EL (cell line): ENCODE data around the gene PSMC2.
"Not testable (repeated sequence)": the region's sequence is repeated elsewhere in the genome, so short reads cannot be mapped to it uniquely, and the experiment has no call there.

Experiments
- DNase-seq: peaks from one replicate; pipeline ENCODE4 v3.0.0-alpha.2; 2016

The PSMC2 gene

GRCh38 chr7:103379270-103379975, 32.0 kb downstream of the PSMC2 start:
- DNase-seq = no peak

GRCh38 chr7:103380395-103381191, 33.1 kb downstream of the PSMC2 start:
- DNase-seq = peak; percentile 3

DNA sequence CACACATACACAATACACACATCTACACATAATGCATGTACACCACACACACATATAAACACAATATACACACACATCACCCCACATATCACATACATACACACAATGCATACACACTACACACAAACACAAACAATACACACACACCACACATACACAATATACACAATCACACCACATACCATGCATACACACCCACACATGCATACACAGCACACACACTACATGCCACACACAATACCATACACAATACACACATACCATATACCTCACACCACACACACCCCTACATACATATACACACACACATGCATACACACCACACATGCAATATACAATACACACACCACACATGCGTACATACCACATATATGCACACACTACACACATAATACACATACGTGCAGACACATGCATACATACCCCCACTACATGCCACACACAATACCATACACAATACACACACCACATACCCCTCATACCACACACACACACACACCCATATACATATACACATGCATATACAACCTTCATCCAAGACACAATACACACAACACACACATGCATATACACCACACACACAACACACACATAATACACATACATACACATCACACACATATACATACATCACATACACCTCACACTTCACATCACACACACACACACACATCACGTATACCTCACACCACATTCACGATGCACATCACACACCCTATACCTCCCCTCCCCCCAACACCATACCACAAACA, 34.0 kb downstream of the PSMC2 start:
- DNase-seq = no peak

- DNase-seq = no peak
These were observed 34.6 kb downstream of the PSMC2 start for GRCh38 chr7:103382032-103382402.

- DNase-seq = no peak
These were observed 39.8 kb downstream of the PSMC2 start for GRCh38 chr7:103387242-103387641.

DNA sequence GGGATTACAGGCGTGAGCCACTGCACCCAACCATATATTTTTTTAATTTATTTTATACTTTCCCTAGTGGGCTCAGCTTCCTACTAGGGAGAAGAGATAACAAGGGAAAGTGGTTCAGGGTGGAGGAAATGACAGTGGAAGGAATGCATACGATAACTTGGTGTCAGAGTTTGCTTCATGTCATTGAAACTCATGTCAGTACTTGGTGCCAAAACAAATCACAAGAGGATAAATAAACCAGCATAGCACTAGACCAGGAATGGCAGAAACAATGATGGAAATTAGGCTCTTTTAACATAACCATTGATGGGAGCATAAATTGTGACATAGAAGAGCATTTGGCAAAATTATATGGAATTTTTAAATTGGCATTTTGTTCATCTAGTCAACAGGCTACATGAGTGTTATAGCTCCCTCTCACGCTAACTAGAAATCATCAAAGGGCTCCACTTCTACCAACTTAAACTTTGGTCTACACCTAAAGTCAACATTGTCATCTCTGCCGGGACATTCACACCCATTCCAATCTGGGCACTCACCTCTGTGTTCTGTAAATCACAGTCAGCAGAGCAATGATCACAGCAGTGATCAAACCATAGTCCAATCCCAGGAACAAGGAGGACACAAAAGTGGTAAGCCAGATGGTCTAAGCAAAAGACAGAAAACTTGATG, 41.2 kb downstream of the PSMC2 start:
- no peak for DNase-seq

DNA sequence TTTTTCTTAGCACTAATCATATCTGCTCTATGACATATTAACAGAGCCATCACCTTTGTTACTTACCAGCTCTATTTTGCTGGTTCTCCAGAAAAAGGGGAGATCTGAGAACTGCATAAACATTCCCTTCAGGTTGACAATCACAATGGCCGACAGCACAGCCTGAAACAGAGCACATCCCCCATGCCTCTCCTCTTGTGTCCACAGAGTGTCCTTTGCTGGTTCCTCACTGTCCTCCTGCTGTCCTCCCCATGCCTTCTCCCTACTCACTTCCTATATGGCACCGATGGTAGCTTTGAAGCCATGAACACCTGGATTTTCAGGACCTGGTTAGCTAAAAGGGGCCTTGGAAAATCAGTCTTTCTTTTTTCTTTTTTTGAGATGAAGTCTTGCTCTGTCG, 41.8 kb downstream of the PSMC2 start:
- DNase-seq = no peak

DNA sequence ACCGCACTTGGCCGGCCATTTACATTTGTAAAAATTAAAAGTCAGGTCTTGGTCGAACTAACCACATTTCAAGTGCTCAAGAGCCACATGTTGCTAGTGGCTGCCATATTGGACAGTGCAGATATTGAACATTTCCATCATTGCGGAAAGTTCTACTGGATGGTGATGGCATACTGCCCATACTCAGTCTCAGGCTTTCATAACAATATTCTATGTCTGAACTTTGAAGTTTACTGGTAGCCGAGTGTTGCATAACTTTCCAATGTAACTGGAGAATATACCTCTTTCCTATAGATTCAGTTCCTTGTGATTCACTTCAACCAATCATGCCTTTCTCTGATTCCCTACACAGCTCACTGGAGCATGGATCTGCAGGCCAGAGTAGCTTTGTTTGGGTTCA, 43.7 kb downstream of the PSMC2 start:
- DNase-seq = no peak

GRCh38 chr7:103391976-103392375, 44.5 kb downstream of the PSMC2 start:
- peak; percentile 41 for DNase-seq

GRCh38 chr7:103394566-103394965, 47.1 kb downstream of the PSMC2 start:
- peak; percentile 43 for DNase-seq

GRCh38 chr7:103395071-103395470, 47.6 kb downstream of the PSMC2 start:
- no peak for DNase-seq

GRCh38 chr7:103396471-103396870, 49.0 kb downstream of the PSMC2 start:
- DNase-seq = no peak

DNA sequence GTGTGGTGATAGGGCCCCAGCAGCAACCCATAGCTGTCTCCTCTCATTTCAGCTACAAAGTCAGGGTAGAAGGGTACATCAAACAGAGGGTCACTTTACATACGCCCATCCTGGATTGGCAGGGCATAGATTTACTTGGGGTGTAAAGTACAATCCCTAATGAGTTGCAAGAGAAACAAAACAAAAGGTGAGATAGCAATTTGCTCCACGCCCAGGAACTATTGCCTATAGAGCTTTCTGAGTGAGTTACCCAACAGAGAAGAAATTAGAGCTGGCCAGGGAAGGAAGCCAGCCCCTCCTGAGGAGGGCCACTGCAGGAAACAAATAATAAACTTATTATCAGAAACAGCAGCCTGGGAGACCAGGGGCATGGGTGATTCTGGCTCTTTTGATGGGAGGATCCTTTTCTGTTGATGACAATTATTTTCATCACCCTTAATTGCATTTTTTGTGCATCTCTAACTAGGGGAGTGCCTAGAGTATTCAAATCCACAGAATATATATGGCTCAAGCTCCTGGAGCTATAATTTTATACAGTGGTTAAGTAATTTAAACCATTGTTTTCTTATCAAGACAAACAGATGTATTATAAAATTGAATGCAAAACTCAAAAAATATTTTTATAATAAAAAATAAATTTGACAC, 51.2 kb downstream of the PSMC2 start:
- DNase-seq = no peak

- DNase-seq = not testable (repeated sequence)
These were observed 52.2 kb downstream of the PSMC2 start for GRCh38 chr7:103399687-103400086.

DNA sequence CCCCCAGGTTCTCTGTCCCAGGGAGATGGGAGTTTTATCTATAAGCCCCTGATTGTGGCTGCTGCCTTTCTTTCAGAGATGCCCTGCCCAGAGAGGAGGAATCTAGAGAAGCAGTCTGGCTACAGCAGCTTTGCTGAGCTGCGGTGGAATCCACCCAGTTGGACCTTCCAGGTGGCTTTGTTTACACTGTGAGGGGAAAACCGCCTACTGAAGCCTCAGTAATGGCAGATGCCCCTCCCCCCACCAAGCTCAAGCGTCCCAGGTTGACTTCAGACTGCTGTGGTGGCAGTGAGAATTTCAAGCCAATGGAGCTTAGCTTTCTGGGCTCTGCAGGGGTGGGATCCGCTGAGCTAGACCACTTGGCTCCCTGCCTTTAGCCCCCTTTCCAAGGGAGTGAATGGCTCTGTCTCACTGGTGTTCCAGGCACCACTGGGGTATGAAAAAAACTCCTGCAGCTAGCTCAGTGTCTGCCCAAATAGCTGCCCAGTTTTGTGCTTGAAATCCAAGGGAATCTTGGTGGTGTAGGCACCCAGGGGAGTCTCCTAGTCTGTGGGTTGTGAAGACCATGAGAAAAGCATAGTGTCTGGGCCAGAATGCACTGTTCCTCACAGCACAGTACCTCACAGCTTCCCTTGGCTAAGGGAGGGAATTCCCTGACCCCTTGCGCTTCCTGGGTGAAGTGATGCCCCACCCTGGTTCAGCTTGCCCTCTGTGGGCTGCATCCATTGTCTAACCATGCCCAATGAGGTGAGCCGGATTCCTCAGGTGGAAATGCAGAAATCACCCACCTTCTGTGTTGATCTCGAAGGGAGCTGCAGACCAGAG, 58.6 kb downstream of the PSMC2 start:
- not testable (repeated sequence) for DNase-seq

DNA sequence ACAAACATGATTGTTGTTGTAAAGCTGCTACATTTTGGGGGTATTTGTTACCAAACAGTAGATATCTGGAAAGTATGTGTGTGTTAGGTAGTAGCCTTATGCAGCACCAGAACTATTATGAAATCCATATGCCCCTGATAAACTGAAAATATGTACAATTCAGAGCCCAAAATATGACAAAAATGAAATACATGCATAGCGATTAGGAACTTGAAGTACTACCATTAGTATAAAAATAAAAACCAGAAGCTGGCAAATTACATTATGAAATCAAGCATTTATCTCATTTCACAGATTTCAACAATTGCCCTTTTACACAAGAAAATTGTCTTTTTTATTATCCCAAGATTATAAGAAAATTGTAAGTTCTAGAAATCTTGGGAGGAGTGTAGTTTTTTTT, 64.7 kb downstream of the PSMC2 start:
- DNase-seq = no peak

DNA sequence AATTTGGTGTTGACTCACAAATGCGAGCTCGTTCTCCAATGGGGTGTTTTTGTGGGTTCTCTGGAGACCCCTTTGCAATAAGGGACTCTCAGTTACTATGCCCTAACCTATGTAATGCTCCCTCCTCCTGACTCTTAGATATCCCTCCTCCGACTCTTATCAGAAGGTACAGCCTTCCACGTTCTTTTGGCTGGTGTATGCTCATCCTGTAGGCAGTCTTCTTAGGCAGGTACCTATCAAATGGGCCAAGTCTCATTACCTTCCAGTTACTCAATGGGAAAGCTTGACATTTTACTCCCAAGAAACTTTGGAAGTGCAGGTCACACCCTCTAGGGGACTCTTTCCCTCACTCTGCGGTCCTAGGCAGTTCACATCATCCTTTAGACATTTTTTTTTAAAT, 66.0 kb downstream of the PSMC2 start:
- no peak for DNase-seq

GRCh38 chr7:103418241-103418640, 70.8 kb downstream of the PSMC2 start:
- DNase-seq = no peak
